NCI-H128 (cell line): ENCODE data around the gene DENND1A.

Source experiments
- DNase-seq: peaks from one replicate; lab custom pipeline; 2025; ENCODE audit not compliant: unreplicated experiment; lab: John Stamatoyannopoulos, UW

The DENND1A gene

GRCh38 chr9:123380852-123381705 is 548.8 kb downstream of the DENND1A start:
- no peak for DNase-seq

DNA sequence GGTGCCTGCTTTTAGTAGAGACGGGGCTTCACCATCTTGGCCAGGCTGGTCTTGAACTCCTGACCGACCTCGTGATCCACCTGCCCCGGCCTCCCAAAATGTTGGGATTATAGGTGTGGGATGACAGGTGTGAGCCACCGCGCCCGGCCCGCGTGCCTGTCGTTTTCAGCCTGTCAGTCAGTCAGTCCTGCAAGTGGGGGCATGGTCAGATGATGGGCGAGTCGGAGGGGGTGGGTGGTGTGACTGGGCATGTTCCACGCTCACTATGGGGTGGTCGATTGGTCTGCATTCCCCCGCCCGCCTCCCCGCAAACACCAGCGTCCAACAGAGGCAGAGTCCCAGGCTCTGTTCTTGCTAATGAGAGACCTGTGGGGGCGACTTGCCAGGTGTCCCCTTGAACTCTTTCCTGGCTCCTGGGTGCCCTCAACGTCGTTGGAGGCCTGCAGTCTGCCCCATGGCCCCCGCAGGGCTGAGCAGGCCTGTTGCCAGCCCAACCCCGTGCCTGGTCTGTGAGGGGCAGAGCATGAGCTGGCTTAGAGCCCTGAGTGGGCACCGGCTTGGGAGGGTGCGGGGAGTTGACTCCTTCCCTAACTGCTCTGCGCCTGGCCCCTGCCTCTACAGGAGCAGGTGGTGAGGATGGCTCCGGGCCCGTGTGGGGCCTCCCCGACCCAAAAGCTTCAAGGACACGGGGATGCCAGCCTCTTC is 550.8 kb downstream of the DENND1A start:
- DNase-seq: no peak

- no peak for DNase-seq
Measured at GRCh38 chr9:123378025-123378424, 551.9 kb downstream of the DENND1A start.

- DNase-seq: no peak
Measured at GRCh38 chr9:123377211-123377971, 552.5 kb downstream of the DENND1A start.

DNA sequence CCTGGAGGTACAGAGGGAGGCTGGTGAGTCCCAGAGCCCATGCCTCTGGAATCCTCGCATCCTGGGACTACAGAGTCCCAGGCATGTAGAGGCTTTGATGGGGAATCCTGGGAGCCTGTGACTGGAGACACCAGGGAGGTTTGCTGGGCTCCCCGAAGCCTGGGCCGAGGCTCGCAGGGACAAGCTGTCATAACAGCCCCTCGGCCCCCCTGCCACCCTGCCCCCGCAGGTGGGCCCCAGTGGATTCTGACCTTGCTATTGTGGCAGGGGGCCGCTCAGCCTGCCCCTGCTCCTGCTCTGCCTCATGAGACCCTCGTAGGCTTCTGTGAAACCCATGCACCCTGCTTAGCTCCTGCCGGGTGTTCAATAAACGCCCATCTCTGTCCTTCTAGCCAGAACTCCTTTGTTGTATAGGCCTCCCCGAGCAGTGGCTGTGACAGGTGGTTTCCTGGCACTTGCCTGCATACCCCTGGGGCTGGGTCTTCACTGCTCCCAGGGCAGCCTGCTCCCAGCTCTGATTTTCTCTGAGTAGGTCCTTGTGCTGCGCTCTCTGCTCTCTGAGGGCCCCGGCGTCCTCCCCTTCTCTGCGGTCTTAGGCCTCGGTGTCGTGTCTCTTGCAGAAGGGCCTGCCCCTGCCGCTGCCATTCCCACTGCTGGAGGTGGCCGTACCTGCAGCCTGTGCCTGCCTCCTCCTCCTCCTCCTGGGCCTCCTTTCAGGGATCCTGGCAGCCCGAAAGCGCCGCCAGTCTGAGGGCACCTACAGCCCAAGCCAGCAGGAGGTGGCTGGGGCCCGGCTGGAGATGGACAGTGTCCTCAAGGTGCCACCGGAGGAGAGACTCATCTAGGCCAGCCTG is 553.5 kb downstream of the DENND1A start:
- DNase-seq: no peak

GRCh38 chr9:123375469-123376132 is 554.3 kb downstream of the DENND1A start:
- DNase-seq: no peak

DNA sequence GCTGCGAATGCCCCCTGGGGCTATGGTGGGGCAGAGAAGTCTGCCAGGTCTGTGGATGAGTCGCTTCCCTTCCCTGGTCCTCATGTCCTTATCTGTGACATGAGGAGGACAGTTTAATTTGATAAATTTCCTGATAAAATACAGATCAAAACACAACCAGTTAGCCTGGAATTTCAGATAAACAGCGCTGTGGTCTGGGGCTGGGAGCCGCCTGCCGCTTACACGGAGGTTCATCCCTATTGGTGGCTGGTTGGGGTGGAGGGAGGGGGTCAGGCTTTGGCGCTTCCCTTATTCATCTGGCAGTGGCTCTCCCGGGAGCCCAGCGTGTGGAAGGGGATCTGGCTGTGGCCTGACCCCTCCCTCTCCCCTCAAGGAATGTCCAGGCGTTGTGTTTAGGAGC is 556.0 kb downstream of the DENND1A start:
- DNase-seq: no peak

DNA sequence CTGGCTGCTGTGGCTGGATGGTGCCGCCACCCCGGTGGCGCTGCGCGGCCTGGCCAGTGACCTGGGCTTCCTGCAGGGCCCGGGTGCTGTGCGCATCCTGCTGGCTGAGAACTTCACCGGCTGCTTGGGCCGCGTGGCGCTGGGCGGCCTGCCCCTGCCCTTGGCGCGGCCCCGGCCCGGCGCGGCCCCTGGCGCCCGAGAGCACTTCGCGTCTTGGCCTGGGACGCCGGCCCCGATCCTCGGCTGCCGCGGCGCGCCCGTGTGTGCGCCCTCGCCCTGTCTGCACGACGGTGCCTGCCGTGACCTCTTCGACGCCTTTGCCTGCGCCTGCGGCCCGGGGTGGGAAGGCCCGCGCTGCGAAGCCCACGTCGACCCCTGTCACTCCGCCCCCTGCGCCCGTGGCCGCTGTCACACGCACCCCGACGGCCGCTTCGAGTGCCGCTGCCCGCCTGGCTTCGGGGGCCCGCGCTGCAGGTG is 556.4 kb downstream of the DENND1A start:
- DNase-seq: no peak

- DNase-seq: no peak
Measured at GRCh38 chr9:123372766-123373446, 557.0 kb downstream of the DENND1A start.

GRCh38 chr9:123371805-123372590 is 557.9 kb downstream of the DENND1A start:
- DNase-seq: no peak

DNA sequence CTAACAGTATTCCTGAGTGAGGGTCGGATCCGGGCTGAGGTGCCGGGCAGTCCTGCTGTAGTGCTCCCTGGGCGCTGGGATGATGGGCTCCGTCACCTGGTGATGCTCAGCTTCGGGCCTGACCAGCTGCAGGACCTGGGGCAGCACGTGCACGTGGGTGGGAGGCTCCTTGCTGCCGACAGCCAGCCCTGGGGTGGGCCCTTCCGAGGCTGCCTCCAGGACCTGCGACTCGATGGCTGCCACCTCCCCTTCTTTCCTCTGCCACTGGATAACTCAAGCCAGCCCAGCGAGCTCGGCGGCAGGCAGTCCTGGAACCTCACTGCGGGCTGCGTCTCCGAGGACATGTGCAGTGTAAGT is 558.7 kb downstream of the DENND1A start:
- no peak for DNase-seq

DNA sequence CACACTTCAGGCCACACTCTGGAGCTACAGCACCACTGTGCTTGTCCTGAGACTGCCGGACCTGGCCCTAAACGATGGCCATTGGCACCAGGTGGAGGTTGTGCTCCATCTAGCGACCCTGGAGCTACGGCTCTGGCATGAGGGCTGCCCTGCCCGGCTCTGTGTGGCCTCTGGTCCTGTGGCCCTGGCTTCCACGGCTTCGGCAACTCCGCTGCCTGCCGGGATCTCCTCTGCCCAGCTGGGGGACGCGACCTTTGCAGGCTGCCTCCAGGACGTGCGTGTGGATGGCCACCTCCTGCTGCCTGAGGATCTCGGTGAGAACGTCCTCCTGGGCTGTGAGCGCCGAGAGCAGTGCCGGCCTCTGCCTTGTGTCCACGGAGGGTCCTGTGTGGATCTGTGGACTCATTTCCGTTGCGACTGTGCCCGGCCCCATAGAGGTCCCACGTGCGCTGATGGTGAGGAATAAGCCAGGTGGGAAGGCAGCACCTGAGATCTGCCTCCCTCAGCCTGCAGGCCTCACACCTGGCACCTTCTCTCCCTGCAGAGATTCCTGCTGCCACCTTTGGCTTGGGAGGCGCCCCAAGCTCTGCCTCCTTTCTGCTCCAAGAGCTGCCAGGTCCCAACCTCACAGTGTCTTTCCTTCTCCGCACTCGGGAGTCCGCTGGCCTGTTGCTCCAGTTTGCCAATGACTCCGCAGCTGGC is 559.2 kb downstream of the DENND1A start:
- no peak for DNase-seq

- no peak for DNase-seq
Measured at GRCh38 chr9:123370108-123370507, 559.8 kb downstream of the DENND1A start.

DNA sequence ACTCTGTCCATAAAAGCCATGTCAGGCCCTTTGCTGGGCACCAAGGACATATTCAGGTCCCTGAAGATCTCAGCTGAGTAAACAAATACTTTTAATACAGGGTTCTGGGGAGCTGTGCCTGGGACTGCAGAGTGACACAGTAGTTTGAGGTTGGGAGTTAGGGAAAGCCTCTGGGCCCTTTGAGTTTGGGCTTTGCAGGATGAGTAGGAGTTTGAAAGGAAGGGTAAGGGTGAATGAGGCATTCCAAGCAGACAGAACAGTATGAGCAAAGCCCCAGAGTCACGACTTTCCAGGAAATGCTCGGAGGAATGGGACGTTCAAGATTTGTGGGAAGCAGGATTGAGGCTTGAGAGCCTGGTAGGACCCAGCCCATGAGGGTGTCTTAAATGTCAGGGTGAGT is 560.6 kb downstream of the DENND1A start:
- DNase-seq: no peak

GRCh38 chr9:123368536-123369153 is 561.3 kb downstream of the DENND1A start:
- DNase-seq: no peak

GRCh38 chr9:123368023-123368422 is 561.9 kb downstream of the DENND1A start:
- DNase-seq: no peak

GRCh38 chr9:123365881-123366528 is 563.9 kb downstream of the DENND1A start:
- DNase-seq: no peak
